HEK293T (cell line): ENCODE results near the gene BPGM.

ENCODE experiments used
- CTCF ChIA-PET: fragments of 350-600 bp; formaldehyde crosslinking; extraction: SDS; loops from one replicate; lab custom pipeline; 2021; ENCODE audit warnings: antibody characterized with exemption, inconsistent platforms; lab: Yijun Ruan, JAX
- POLR2A ChIA-PET: fragments of 350-600 bp; formaldehyde crosslinking; extraction: SDS; loops from one replicate; lab custom pipeline; 2020; ENCODE audit warnings: antibody characterized with exemption, inconsistent platforms; lab: Yijun Ruan, JAX
- DNase-seq: peaks from one replicate; pipeline ENCODE4 v3.0.0; 2012; ENCODE audit warnings: mixed read lengths; ENCODE audit errors: extremely low spot score
- ARNT ChIP-seq: fragments of 450-650 bp; IDR thresholded peaks from 2 replicates; pipeline ENCODE4 v1.6.1; 2017; ENCODE audit warnings: mild to moderate bottlenecking
- BHLHE40 ChIP-seq: fragments of 450-650 bp; IDR thresholded peaks from 2 replicates; pipeline ENCODE4 v1.6.1; 2016; ENCODE audit warnings: mild to moderate bottlenecking, moderate library complexity, borderline replicate concordance
- CTBP1 ChIP-seq: fragments of 450-650 bp; IDR thresholded peaks from 2 replicates; pipeline ENCODE4 v1.6.1; 2016; ENCODE audit warnings: borderline replicate concordance
- ELF4 ChIP-seq: fragments of 450-650 bp; IDR thresholded peaks from 2 replicates; pipeline ENCODE4 v1.6.1; 2017; ENCODE audit warnings: antibody characterized with exemption
- FOXA1 ChIP-seq: fragments of 450-650 bp; IDR thresholded peaks from 2 replicates; pipeline ENCODE4 v1.6.1; 2016; ENCODE audit warnings: mild to moderate bottlenecking
- FOXK2 ChIP-seq: fragments of 450-650 bp; IDR thresholded peaks from 2 replicates; pipeline ENCODE4 v1.6.1; 2016; ENCODE audit warnings: mild to moderate bottlenecking
- FOXM1 ChIP-seq: fragments of 450-650 bp; IDR thresholded peaks from 2 replicates; pipeline ENCODE4 v1.6.1; 2017; ENCODE audit warnings: mild to moderate bottlenecking, borderline replicate concordance
- HDGF ChIP-seq: fragments of 450-650 bp; IDR thresholded peaks from 2 replicates; pipeline ENCODE4 v1.6.1; 2017; ENCODE audit warnings: antibody characterized with exemption, borderline replicate concordance
- L3MBTL2 ChIP-seq: fragments of 450-650 bp; conservative IDR thresholded peaks from 2 replicates; pipeline ENCODE4 v1.6.1; 2016; ENCODE audit warnings: mild to moderate bottlenecking
- LEF1 ChIP-seq: fragments of 450-650 bp; IDR thresholded peaks from 2 replicates; pipeline ENCODE4 v1.6.1; 2017; ENCODE audit warnings: mild to moderate bottlenecking, borderline replicate concordance
- NFRKB ChIP-seq: fragments of 450-650 bp; IDR thresholded peaks from 2 replicates; pipeline ENCODE4 v1.6.1; 2016; ENCODE audit warnings: mild to moderate bottlenecking, moderate library complexity
- PKNOX1 ChIP-seq: fragments of 450-650 bp; IDR thresholded peaks from 2 replicates; pipeline ENCODE4 v1.6.1; 2016
- SP1 ChIP-seq: fragments of 450-650 bp; IDR thresholded peaks from 2 replicates; pipeline ENCODE4 v1.6.1; 2017
- SUZ12 ChIP-seq: fragments of 450-650 bp; IDR thresholded peaks from 2 replicates; pipeline ENCODE4 v1.6.1; 2016; ENCODE audit warnings: mild to moderate bottlenecking
- TARDBP ChIP-seq: fragments of 450-650 bp; IDR thresholded peaks from 2 replicates; pipeline ENCODE4 v1.6.1; 2016
- ZNF384 ChIP-seq: fragments of 450-650 bp; IDR thresholded peaks from 2 replicates; pipeline ENCODE4 v1.6.1; 2016

Gene BPGM

GRCh38 chr7:134629445-134629844, 17.2 kb upstream of the BPGM start:
- ChIA-PET CTCF (no interaction called here), POLR2A (no interaction called here)
- TF ChIP-seq ZNF384, result no peak
- TF ChIP-seq ELF4, result no peak
- no peak for TF ChIP-seq TARDBP
- no peak for TF ChIP-seq SP1
- no peak for TF ChIP-seq SUZ12
- no peak for TF ChIP-seq FOXM1
- TF ChIP-seq CTBP1, result no peak
- TF ChIP-seq NFRKB, result no peak
- TF ChIP-seq PKNOX1, result no peak
- no peak for TF ChIP-seq FOXA1
- no peak for TF ChIP-seq HDGF
- no peak for TF ChIP-seq LEF1
- TF ChIP-seq L3MBTL2, result no peak
- TF ChIP-seq BHLHE40, result no peak
- TF ChIP-seq ARNT, result no peak
- TF ChIP-seq FOXK2, result no peak
- no peak for DNase-seq

- TF ChIP-seq ZNF384 (no peak), L3MBTL2 (no peak), SUZ12 (no peak), CTBP1 (no peak), ELF4 (no peak), LEF1 (no peak)
- CTCF ChIA-PET, result no interaction called here
- POLR2A ChIA-PET, result no interaction called here
- DNase-seq, result no peak
These were observed 16.4 kb upstream of the BPGM start for GRCh38 chr7:134630237-134630636.

GRCh38 chr7:134630893-134631292, 15.8 kb upstream of the BPGM start:
- ChIA-PET POLR2A (interaction anchor here (1.1 kb wide), 1 partner anchor 541 kb away, joined by 3 read pairs; no protein-coding TSS in a partner anchor), CTCF (interaction anchor here (1.0 kb wide), 1 partner anchor 23 kb away, joined by 3 read pairs; no protein-coding TSS in a partner anchor)
- no peak for TF ChIP-seq SUZ12
- TF ChIP-seq L3MBTL2, result no peak
- TF ChIP-seq PKNOX1, result no peak
- TF ChIP-seq TARDBP, result no peak
- TF ChIP-seq ELF4, result no peak
- no peak for TF ChIP-seq HDGF
- TF ChIP-seq ARNT, result no peak
- no peak for TF ChIP-seq BHLHE40

GRCh38 chr7:134632052-134632451, 14.6 kb upstream of the BPGM start:
- ChIA-PET POLR2A (interaction anchor here (1.1 kb wide), 1 partner anchor 539 kb away, joined by 3 read pairs; no protein-coding TSS in a partner anchor), CTCF (interaction anchor here (0.7 to 1.4 kb wide), 5 partner anchors 59 to 325 kb away, joined by 3 read pairs; no protein-coding TSS in a partner anchor)
- DNase-seq, result no peak
- TF ChIP-seq ZNF384, result no peak
- TF ChIP-seq LEF1, result no peak
- no peak for TF ChIP-seq BHLHE40
- no peak for TF ChIP-seq L3MBTL2

More at GRCh38 chr7:134630893-134631292, 15.8 kb upstream of the BPGM start:
- DNase-seq, result no peak

GRCh38 chr7:134632937-134633540, 13.6 kb upstream of the BPGM start:
- DNase-seq, result peak; percentile 75
- ChIA-PET CTCF (interaction anchor here (0.6 to 1.3 kb wide), 6 partner anchors 13 to 479 kb away, joined by 3 to 7 read pairs (median 3); partner anchors contain the start of gene BPGM), POLR2A (interaction anchor here (3.9 kb wide), 1 partner anchor 13 kb away, joined by 31 read pairs; the partner anchor contains the start of gene BPGM)
- TF ChIP-seq L3MBTL2 (no peak), PKNOX1 (peak; percentile 71), ZNF384 (peak; percentile 30; the same call in 1 of the 2 replicates), HDGF (no peak), ARNT (no peak), CTBP1 (no peak)

GRCh38 chr7:134636008-134636449, 10.6 kb upstream of the BPGM start:
- ChIA-PET POLR2A (interaction anchor here (3.9 kb wide), 1 partner anchor 10 kb away, joined by 31 read pairs; the partner anchor contains the start of gene BPGM), CTCF (interaction anchor here (0.7 kb wide), 1 partner anchor 203 kb away, joined by 3 read pairs; no protein-coding TSS in a partner anchor)
- TF ChIP-seq CTBP1 (no peak), SUZ12 (no peak)
- no peak for DNase-seq
